Right forelimb (tissue), 1 donor: Measurements from ENCODE around the gene GAREM1.
"Not testable (repeated sequence)": the region's sequence is repeated elsewhere in the genome, so short reads cannot be mapped to it uniquely, and the experiment has no call there.

Experiments
- DNase-seq: peaks from one replicate; pipeline ENCODE4 v3.0.0-alpha.2; 2018

GAREM1 gene

GRCh38 chr18:32470714-32471633 lies at the start of gene GAREM1:
Gene GAREM1 (minus strand): TSS chr18:32470882. CDS start chr18:32470428, 454 bp downstream.
- DNase-seq: peak; percentile 95

- no peak for DNase-seq
Measured at GRCh38 chr18:32511147-32511546, 40.5 kb upstream of the GAREM1 start.

GRCh38 chr18:32509111-32509510 lies 38.4 kb upstream of the GAREM1 start:
- no peak for DNase-seq

DNA sequence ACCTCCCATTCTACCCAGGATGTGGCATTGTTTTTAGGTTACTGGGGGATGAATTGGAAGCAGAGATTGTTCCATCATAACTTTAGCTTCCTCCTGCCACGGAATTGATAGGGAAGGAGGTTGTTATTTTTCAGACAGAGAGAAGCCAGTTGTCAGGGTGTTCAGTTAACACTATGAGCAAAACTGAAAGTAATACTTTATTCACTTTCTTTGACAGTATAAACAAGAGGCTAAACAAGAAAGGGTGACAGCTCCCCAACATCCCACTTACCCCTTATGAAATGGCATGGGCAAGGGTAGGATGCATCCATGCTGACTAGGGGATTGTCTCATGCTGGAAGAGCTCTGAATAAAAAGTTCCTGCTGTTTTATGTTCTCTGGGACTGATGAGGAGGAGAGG lies 36.4 kb upstream of the GAREM1 start:
- DNase-seq: no peak

- DNase-seq: no peak
Measured at GRCh38 chr18:32502014-32502413, 31.3 kb upstream of the GAREM1 start.

- not testable (repeated sequence) for DNase-seq
Measured at GRCh38 chr18:32501242-32501641, 30.6 kb upstream of the GAREM1 start.

- no peak for DNase-seq
Measured at GRCh38 chr18:32483002-32483401, 12.3 kb upstream of the GAREM1 start.

- no peak for DNase-seq
Measured at GRCh38 chr18:32482117-32482516, 11.4 kb upstream of the GAREM1 start.

- DNase-seq: no peak
Measured at GRCh38 chr18:32480581-32480980, 9.9 kb upstream of the GAREM1 start.

GRCh38 chr18:32478807-32479206 lies 8.1 kb upstream of the GAREM1 start:
- DNase-seq: no peak

- no peak for DNase-seq
Measured at GRCh38 chr18:32478317-32478716, 7.6 kb upstream of the GAREM1 start.

DNA sequence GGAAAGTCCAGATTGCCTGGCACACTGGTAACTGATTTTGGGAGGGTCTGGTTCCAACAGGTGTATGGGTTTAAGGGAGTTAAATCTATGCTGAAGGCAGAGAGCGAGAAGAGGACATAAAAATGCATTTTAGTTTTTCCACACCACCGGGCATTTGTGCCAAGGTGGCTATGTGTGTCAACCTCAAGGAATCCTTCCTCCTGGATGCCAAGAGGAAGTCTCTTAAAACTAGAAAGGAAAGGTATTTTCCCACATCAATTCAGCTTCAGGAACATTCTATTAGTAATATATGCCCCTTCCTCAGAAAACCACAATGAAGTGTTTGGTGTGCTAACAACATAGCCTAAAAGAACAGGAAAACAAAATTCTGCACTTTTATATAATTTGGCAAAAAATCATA lies 5.4 kb upstream of the GAREM1 start:
- no peak for DNase-seq

DNA sequence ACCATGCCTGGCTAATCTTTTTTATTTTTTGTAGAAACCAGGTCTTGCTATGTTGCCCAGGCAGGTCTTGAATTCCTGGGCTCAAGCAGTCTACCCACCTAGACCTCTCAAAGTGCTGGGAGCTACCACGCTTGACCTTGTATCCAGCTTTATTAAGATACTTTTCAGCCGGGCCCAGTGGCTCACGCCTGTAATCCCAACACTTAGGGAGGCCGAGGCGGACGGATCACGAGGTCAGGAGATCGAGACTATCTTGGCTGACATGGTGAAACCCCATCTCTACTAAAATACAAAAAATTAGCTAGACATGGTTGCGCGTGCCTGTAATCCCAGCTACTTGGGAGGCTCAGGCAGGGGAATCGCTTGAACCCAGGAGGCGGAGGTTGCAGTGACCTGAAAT lies 4.4 kb upstream of the GAREM1 start:
- not testable (repeated sequence) for DNase-seq

- DNase-seq: no peak
Measured at GRCh38 chr18:32473325-32473724, 2.6 kb upstream of the GAREM1 start.

DNA sequence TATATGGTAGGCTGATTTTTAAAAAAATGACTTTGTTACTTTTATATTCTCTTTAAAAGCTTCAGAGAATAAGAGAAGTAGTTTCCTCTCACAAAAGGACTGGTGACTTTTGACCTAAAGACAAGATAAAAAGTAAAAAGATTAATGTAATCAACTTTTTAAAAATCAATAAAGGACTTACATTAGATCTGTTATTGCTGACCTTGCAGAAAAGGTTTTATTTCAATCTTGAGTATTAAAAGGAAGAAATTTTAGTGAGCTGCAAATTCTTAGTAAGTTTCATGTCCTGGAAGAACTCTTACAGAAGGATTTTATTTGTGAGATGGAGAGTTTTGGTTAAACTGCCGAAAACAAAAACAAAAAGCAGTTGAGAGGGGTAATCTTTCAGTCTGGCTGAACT lies 2.2 kb upstream of the GAREM1 start:
- no peak for DNase-seq

GRCh38 chr18:32470460-32470713 lies 295 bp downstream of the GAREM1 start:
- no peak for DNase-seq

DNA sequence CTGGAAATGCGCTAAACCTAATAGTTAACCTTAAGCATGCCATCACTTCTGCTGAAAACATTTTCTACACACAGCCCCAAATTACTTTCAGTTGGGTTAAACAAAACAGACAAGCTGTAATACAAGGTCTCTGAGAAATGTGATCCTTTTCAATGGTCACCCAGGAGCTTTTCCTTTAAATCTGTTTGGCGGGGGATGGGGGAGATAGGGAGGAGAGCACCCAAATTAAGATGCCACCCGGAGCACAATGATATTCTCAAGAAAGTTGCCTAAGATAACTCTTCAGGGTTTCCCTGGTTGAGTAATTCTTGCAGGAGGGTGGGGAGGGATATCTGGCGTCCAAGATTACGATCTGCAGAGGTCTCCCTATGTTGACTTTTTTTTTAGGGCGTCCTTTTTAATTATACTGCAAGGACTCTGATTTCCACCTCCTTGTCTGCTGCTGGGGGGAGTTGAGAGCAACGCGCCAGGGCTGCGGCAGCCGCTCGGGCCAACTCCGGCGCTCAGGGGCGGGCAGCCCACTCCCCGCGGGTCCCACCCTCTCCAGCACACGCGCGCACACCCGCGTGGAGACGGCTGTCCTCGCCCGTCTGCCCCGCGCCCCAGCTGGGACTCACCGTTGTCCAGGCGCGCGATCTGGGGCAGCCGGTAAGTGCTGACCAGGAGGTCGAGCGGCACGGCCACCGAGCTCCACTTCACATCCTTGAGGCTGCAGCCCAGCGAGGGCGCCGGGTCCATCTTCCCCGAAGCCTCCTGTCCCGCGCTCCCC lies 807 bp downstream of the GAREM1 start:
- DNase-seq: peak; percentile 75

DNA sequence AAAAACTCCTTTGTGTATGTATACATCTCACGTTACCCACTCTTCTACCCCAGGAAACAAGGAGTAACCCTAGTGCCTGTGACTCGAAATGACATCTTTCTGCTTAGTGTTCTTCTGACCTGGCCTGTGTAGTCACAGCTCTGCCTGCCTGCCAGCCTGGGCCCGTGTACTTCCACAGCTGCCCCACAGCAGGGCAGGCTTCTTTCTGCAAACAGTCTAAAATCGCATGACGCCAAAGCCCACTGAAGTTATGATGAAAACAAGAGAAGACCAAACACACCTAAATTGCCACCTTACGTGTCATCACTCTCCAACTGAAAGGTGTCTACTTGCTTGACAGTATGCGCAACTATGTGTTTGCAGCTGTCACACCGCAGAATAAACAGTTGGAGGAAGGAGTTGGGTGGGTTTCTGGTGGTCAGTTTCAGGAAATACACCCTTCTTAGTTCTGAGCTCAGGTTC lies 1.5 kb downstream of the GAREM1 start:
- peak; percentile 63 for DNase-seq

- DNase-seq: no peak
Measured at GRCh38 chr18:32468147-32468845, 2.4 kb downstream of the GAREM1 start.

GRCh38 chr18:32461709-32462272 lies 8.9 kb downstream of the GAREM1 start:
- DNase-seq: no peak

DNA sequence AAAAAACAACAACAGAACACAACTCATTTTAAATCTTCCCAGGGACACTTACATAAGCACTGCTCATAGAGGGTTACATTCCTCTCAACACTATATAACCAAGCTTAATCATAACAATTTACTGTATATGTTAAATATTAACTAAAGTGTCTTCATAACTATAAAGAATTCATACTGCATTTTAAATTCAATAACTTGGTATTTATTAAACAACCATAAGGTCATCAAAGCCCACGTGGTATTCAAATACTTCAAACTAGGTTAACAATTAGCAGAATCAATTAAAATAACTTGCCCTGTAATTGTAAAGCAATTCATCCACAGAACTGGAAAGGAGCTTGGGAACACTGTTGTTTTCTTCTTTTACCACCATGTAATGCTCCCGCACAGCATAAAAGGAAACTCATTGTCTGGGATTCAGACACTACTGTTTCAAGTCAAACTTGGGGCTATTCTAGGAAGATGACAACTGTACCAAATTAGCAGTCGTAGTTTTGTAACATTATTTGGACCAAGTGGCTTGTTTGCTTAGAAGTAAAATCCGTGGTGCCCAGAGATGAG lies 10.4 kb downstream of the GAREM1 start:
- DNase-seq: no peak

GRCh38 chr18:32459361-32460101 lies 11.2 kb downstream of the GAREM1 start:
- no peak for DNase-seq
